ENCODE data around the gene DCX. TPM values are rescaled to one million over a fixed set of nuclear protein-coding genes. Genes with fewer than 3 reads are reported as not detected.
"Not testable (repeated sequence)": the region's sequence is repeated elsewhere in the genome, so short reads cannot be mapped to it uniquely, and the experiment has no call there.

The DCX gene
- polyA plus RNA-seq, 1 donor (not counting 4 experiments of a cell fraction or from before 2014, with no cell fraction given): not detected

GRCh38 chrX:111349101-111349500 is 62.9 kb downstream of the DCX start:
- Histone ChIP-seq H3K4me3 (ENCODE audit: control insufficient read depth in 2 of 3, extremely low read depth in 1 of 3, insufficient read depth in 2 of 3, low read depth in 1 of 3, low read length in 3 of 3) (no peak overlapping the region), H3K27me3 (ENCODE audit: control insufficient read depth, extremely low read depth, insufficient read depth, low read length) (peaks cover 8% of the 10 kb centered on the region), H3K4me1 (ENCODE audit: control insufficient read depth, extremely low read depth, insufficient read depth, low read length) (no peaks in the 10 kb centered on the region), H3K27ac (ENCODE audit: control insufficient read depth, insufficient read depth, low read length) (no peak overlapping the region), H4K20me1 (ENCODE audit: control insufficient read depth, extremely low read depth, insufficient read depth, low read length) (no peaks in the 10 kb centered on the region), H2AFZ (ENCODE audit: control insufficient read depth, low read length) (no peak overlapping the region), H3K9ac (ENCODE audit: control insufficient read depth, extremely low read depth, insufficient read depth, low read length) (no peak overlapping the region), H3K9me1 (ENCODE audit: control insufficient read depth, extremely low read depth, insufficient read depth, low read length) (no peaks in the 10 kb centered on the region), H3K9me3 (ENCODE audit: control insufficient read depth, low read depth, low read length) (no peaks in the 10 kb centered on the region), H3K36me3 (ENCODE audit: control insufficient read depth in 2 of 2, extremely low read depth in 1 of 2, insufficient read depth in 2 of 2, low read length in 2 of 2) (no peaks in the 10 kb centered on the region), H3K79me2 (ENCODE audit: control insufficient read depth, insufficient read depth, low read length) (no peaks in the 10 kb centered on the region), H3K4me2 (ENCODE audit: control insufficient read depth, extremely low read depth, insufficient read depth, low read depth, low read length) (no peak overlapping the region)
- DNase-seq (ENCODE audit: low read depth, low spot score): no peak
- dilution Hi-C loops (cut with MboI; ENCODE audit: extremely low pct_ligation_motif_present, low sequenced_read_pairs): no loop called here
- FAIRE-seq: no peak
- TF ChIP-seq EZH2 (IDR thresholded peaks at IDR 0.05; ENCODE audit: low read length) (no peak), CTCF (optimal IDR thresholded peaks at IDR 0.05 in 1 of 3, IDR thresholded peaks at IDR 0.05 in 1 of 3, conservative IDR thresholded peaks at IDR 0.05 in 1 of 3; ENCODE audit: extremely low read depth in 1 of 3, insufficient read depth in 2 of 3, low read length in 3 of 3) (no peak)

- Histone ChIP-seq H3K4me3 (ENCODE audit: control insufficient read depth in 2 of 3, extremely low read depth in 1 of 3, insufficient read depth in 2 of 3, low read depth in 1 of 3, low read length in 3 of 3) (no peak overlapping the region), H3K9me1 (ENCODE audit: control insufficient read depth, extremely low read depth, insufficient read depth, low read length) (no peaks in the 10 kb centered on the region), H4K20me1 (ENCODE audit: control insufficient read depth, extremely low read depth, insufficient read depth, low read length) (no peaks in the 10 kb centered on the region), H3K79me2 (ENCODE audit: control insufficient read depth, insufficient read depth, low read length) (no peaks in the 10 kb centered on the region), H3K9me3 (ENCODE audit: control insufficient read depth, low read depth, low read length) (no peaks in the 10 kb centered on the region), H3K4me1 (ENCODE audit: control insufficient read depth, extremely low read depth, insufficient read depth, low read length) (no peaks in the 10 kb centered on the region), H2AFZ (ENCODE audit: control insufficient read depth, low read length) (no peak overlapping the region), H3K9ac (ENCODE audit: control insufficient read depth, extremely low read depth, insufficient read depth, low read length) (no peak overlapping the region), H3K4me2 (ENCODE audit: control insufficient read depth, extremely low read depth, insufficient read depth, low read depth, low read length) (no peak overlapping the region), H3K27ac (ENCODE audit: control insufficient read depth, insufficient read depth, low read length) (no peak overlapping the region), H3K27me3 (ENCODE audit: control insufficient read depth, extremely low read depth, insufficient read depth, low read length) (peaks cover 8% of the 10 kb centered on the region), H3K36me3 (ENCODE audit: control insufficient read depth in 2 of 2, extremely low read depth in 1 of 2, insufficient read depth in 2 of 2, low read length in 2 of 2) (no peaks in the 10 kb centered on the region)
- FAIRE-seq: no peak
- dilution Hi-C loops (cut with MboI; ENCODE audit: extremely low pct_ligation_motif_present, low sequenced_read_pairs): no loop called here
- no peak for DNase-seq (ENCODE audit: low read depth, low spot score)
- TF ChIP-seq CTCF (optimal IDR thresholded peaks at IDR 0.05 in 1 of 3, IDR thresholded peaks at IDR 0.05 in 1 of 3, conservative IDR thresholded peaks at IDR 0.05 in 1 of 3; ENCODE audit: extremely low read depth in 1 of 3, insufficient read depth in 2 of 3, low read length in 3 of 3): no peak
- no peak for TF ChIP-seq EZH2 (IDR thresholded peaks at IDR 0.05; ENCODE audit: low read length)
These were observed 63.6 kb downstream of the DCX start for GRCh38 chrX:111348429-111348828.

GRCh38 chrX:111346150-111346549 is 65.8 kb downstream of the DCX start:
- H3K9ac ChIP-seq (ENCODE audit: control insufficient read depth, extremely low read depth, insufficient read depth, low read length); FAIRE-seq; H3K36me3 ChIP-seq (ENCODE audit: control insufficient read depth in 2 of 2, extremely low read depth in 1 of 2, insufficient read depth in 2 of 2, low read length in 2 of 2); H3K4me3 ChIP-seq (ENCODE audit: control insufficient read depth in 2 of 3, extremely low read depth in 1 of 3, insufficient read depth in 2 of 3, low read depth in 1 of 3, low read length in 3 of 3); H3K27me3 ChIP-seq (ENCODE audit: control insufficient read depth, extremely low read depth, insufficient read depth, low read length); H3K9me1 ChIP-seq (ENCODE audit: control insufficient read depth, extremely low read depth, insufficient read depth, low read length); H3K9me3 ChIP-seq (ENCODE audit: control insufficient read depth, low read depth, low read length); H3K4me2 ChIP-seq (ENCODE audit: control insufficient read depth, extremely low read depth, insufficient read depth, low read depth, low read length); DNase-seq (ENCODE audit: low read depth, low spot score); H3K27ac ChIP-seq (ENCODE audit: control insufficient read depth, insufficient read depth, low read length); dilution Hi-C loops (cut with MboI; ENCODE audit: extremely low pct_ligation_motif_present, low sequenced_read_pairs); H2AFZ ChIP-seq (ENCODE audit: control insufficient read depth, low read length); H4K20me1 ChIP-seq (ENCODE audit: control insufficient read depth, extremely low read depth, insufficient read depth, low read length); H3K4me1 ChIP-seq (ENCODE audit: control insufficient read depth, extremely low read depth, insufficient read depth, low read length); H3K79me2 ChIP-seq (ENCODE audit: control insufficient read depth, insufficient read depth, low read length): not testable (repeated sequence)
